ENCODE measurements around the gene OR52M1.

The OR52M1 gene

DNA sequence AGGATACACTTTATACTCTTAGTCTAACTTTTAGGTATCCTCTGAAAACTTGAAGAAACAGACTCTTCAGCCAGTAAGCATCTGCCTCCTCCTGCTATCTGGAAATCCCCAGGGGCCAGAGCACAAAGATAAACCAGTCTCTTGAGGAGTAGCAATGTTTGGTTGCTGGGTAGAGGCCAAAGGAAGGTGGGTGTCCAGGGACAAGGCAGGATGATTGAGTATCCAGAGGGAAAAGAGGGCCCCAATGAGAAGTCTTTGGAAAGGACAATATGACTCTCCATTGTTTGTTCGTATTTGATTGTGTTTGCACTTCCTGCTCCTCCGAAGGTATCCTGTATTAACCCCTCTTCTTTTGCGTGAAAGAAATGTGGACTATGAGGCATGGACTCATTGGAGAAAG lies 44.0 kb downstream of the OR52M1 start:
- TF ChIP-seq, protein P1, sequence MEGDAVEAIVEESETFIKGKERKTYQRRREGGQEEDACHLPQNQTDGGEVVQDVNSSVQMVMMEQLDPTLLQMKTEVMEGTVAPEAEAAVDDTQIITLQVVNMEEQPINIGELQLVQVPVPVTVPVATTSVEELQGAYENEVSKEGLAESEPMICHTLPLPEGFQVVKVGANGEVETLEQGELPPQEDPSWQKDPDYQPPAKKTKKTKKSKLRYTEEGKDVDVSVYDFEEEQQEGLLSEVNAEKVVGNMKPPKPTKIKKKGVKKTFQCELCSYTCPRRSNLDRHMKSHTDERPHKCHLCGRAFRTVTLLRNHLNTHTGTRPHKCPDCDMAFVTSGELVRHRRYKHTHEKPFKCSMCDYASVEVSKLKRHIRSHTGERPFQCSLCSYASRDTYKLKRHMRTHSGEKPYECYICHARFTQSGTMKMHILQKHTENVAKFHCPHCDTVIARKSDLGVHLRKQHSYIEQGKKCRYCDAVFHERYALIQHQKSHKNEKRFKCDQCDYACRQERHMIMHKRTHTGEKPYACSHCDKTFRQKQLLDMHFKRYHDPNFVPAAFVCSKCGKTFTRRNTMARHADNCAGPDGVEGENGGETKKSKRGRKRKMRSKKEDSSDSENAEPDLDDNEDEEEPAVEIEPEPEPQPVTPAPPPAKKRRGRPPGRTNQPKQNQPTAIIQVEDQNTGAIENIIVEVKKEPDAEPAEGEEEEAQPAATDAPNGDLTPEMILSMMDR (IDR thresholded peaks at IDR 0.05): no peak
- DNase-seq (ENCODE audit: low spot score): no peak
- Histone ChIP-seq H3K4me3 (no peak overlapping the region), H3K27ac (no peak overlapping the region)

- TF ChIP-seq, protein P1 (IDR thresholded peaks at IDR 0.05): no peak
- no peak for DNase-seq (ENCODE audit: low spot score)
- H3K4me3 ChIP-seq: no peak within 1 kb of the TSS
- no peak within 1 kb of the TSS for H3K27ac ChIP-seq
Measured at GRCh38 chr11:4593739-4594138, 48.7 kb downstream of the OR52M1 start, which contains the start of gene OR52I1. Gene OR52I1, plus strand, starts transcription at chr11:4594039. Its CDS starts 0 bp downstream, at chr11:4594039.

Measured in coronary artery (tissue), 2 donors.